HG02642 (cell line): ENCODE results near the gene PCDH12.

Source experiments
- ATAC-seq: cut with Tn5 transposase; IDR thresholded peaks from one replicate; pipeline ENCODE4 v1.9.1; 2021; ENCODE audit warnings: mild to moderate bottlenecking; ENCODE audit not compliant: unreplicated experiment, poor library complexity

PCDH12 gene

GRCh38 chr5:141913560-141914198, 44.3 kb downstream of the PCDH12 start:
- no peak for ATAC-seq

- no peak for ATAC-seq
Observed at GRCh38 chr5:141910271-141910673, 47.7 kb downstream of the PCDH12 start.

DNA sequence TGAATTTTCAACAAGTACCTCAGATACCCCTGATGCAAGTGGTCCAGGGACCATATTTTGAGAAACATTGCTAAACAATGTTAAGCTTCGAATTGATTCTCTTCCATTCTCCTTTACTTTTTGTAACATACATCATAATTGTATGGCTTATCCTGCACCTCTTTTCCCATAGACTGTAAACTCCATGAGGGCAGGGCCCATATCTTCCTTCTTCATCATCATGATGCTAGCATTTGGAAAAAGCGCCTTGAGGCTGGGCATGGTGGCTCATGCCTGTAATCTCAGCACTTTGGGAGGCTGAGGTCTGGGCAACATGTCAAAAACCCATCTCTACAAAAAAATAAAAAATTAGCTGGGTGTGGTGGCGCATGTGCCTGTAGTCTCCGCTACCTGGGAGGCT, 48.8 kb downstream of the PCDH12 start:
- no peak for ATAC-seq

DNA sequence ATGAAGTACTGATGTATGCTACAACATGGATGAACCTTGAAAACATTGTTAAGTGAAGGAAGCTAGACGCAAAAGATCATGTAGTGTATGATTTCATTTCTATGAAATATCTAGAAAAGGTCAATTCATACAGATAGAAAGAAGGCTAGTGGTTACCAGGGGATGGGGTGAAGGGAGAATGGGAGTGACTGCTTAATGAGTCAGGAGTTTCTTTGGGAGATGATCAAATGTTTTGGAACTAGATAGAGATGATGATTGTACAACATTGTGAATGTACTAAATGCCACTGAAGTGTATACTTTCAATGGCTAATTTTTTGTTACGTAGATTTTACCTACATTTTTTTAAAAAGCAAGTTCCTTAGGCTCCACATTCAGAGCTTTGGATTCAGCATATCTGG, 49.2 kb downstream of the PCDH12 start:
- no peak for ATAC-seq

- no peak for ATAC-seq
Observed at GRCh38 chr5:141906972-141907371, 51.0 kb downstream of the PCDH12 start.

DNA sequence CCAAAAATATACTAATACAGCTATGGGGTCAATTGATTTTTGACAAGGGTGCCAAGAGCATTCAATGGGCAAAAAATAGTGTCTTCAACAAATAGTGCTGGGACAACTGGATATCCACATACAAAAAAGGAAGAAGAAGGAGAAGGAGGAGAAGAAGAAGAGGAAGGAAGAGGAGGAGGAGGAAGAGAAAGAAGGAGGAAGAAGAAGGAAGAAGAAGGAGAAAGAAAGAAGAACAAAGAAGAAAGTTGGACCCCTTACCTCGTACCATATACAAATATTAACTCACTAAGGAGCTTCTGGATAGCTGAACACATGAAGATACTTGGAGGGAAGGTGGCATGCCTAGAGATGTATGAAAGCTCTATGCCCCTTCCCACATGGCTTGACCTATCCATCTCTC, 51.5 kb downstream of the PCDH12 start:
- no peak for ATAC-seq

GRCh38 chr5:141904551-141904950, 53.5 kb downstream of the PCDH12 start:
- no peak for ATAC-seq

GRCh38 chr5:141903261-141903660, 54.7 kb downstream of the PCDH12 start:
- ATAC-seq, result no peak

DNA sequence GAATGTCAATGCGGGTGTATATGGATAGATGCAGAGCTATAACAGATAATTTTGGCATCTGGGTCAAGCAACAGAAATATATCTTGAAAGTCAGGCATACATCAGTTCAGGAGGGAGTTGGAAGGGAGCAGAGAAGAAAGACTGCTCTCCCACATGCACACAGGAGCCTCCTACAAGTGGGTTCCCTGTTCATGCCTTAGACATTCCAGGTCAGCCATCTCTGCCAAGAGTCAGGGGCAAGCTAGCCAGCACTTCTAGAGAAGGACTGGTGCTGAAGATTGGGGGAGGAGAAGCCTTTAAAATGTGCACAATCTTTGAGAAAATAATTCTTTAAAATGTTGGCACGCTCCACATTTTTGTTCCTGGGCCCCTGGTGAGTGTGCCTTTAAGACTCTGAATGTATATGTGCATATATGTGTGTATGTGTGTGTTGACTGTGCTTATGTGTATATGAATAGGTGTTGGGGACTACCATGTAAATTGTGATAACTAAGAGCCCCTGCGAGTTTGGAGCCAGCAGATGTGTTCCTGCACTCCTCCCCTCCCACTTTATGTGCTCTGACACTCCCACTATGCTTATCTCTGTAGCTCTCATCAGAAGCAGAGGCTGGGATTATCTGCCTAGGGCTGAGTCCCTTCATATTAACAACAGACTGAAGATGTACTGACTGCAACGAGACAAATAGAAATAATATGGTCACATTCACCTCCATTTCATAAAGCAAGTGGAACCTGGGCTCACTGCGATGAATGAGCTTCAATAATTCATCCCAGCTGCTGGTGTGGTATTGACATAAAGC, 55.8 kb downstream of the PCDH12 start:
- ATAC-seq, result no peak

- no peak for ATAC-seq
Observed at GRCh38 chr5:141898448-141899049, 59.5 kb downstream of the PCDH12 start.

DNA sequence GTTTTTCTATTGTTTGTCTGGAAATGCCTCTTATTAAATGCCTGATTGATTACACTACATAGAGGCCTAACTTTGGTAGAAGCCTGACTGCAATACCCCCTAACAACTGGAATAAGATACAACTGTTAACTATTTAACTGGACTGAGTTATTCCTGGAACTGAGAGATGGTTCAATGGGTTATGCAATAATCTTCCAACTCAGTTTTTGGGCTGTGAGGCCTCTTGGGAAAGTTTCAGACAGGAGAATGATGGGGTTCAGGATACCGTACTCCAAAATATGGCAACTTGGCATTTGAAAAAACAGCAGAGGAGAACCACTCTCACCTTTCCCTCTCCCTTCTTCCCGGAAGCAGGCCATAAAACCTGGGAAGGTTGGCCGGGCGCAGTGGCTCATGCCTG, 60.6 kb downstream of the PCDH12 start:
- ATAC-seq, result no peak
